Type B pancreatic cell (in vitro differentiated cells): ENCODE results near the gene DBR1. TPM values are rescaled to one million over a fixed set of nuclear protein-coding genes. Genes with fewer than 3 reads are reported as not detected.

Experiments used
- DNase-seq: peaks from one replicate; pipeline ENCODE4 v3.0.0; 2021; ENCODE audit warnings: mixed read lengths; ENCODE audit not compliant: unreplicated experiment; ENCODE audit errors: extremely low spot score
- H3K27ac Mint-ChIP-seq: 2 replicates; pipeline ENCODE4 v1.8.0; 2021; ENCODE audit warnings: mild to moderate bottlenecking, mixed read lengths
- H3K27me3 Mint-ChIP-seq: 2 replicates; pipeline ENCODE4 v1.8.0; 2021; ENCODE audit warnings: mixed read lengths
- H3K36me3 Mint-ChIP-seq: 2 replicates; pipeline ENCODE4 v1.8.0; 2021; ENCODE audit warnings: mixed read lengths
- H3K4me1 Mint-ChIP-seq: one replicate; pipeline ENCODE4 v1.8.0; 2021; ENCODE audit warnings: mixed read lengths; ENCODE audit not compliant: unreplicated experiment
- H3K4me3 Mint-ChIP-seq: 2 replicates; pipeline ENCODE4 v1.8.0; 2021; ENCODE audit warnings: mild to moderate bottlenecking, mixed read lengths
- H3K9me3 Mint-ChIP-seq: 2 replicates; pipeline ENCODE4 v1.8.0; 2021; ENCODE audit warnings: mixed read lengths
- CTCF ChIP-seq: fragments of 200-600 bp; sonication (generic); conservative IDR thresholded peaks from 2 replicates; pipeline ENCODE4 v1.5.0; 2021; ENCODE audit warnings: antibody characterized with exemption, mild to moderate bottlenecking
- total RNA-seq: library from RNA; stranded (reverse); gene quantifications from 2 replicates; pipeline ENCODE4 v1.2.1, GENCODE V29; 2021; ENCODE audit warnings: low replicate concordance

The DBR1 gene
- total RNA-seq, 1 donor from 2014 or later: 21.2 TPM

- H3K27me3 Mint-ChIP-seq: peaks cover 13% of the 10 kb centered on the region
These were observed 11.5 kb upstream of the DBR1 start for GRCh38 chr3:138186221-138186620.

GRCh38 chr3:138184994-138185393 is 10.3 kb upstream of the DBR1 start:
- Mint-ChIP-seq H3K9me3 (no peaks in the 10 kb centered on the region), H3K27me3 (peaks cover 22% of the 10 kb centered on the region), H3K4me1 (peaks cover 23% of the 10 kb centered on the region), H3K27ac (peak overlapping the region; percentile 44), H3K36me3 (peaks cover 4% of the 10 kb centered on the region), H3K4me3 (peak overlapping the region; percentile 34)
- DNase-seq: no peak
- no peak for TF ChIP-seq CTCF

More at GRCh38 chr3:138186221-138186620, 11.5 kb upstream of the DBR1 start:
- Mint-ChIP-seq H3K9me3 (no peaks in the 10 kb centered on the region), H3K36me3 (peaks cover 11% of the 10 kb centered on the region), H3K27ac (peak overlapping the region; percentile 98), H3K4me1 (peaks cover 23% of the 10 kb centered on the region), H3K4me3 (peak overlapping the region; percentile 98)
- DNase-seq: no peak
- TF ChIP-seq CTCF: no peak

- Mint-ChIP-seq H3K9me3 (no peaks in the 10 kb centered on the region), H3K27ac (no peak overlapping the region), H3K36me3 (no peaks in the 10 kb centered on the region), H3K27me3 (peaks cover 27% of the 10 kb centered on the region), H3K4me3 (no peak overlapping the region), H3K4me1 (peaks cover 6% of the 10 kb centered on the region)
- peak; percentile 52 for TF ChIP-seq CTCF
- no peak for DNase-seq
These were observed 5.8 kb upstream of the DBR1 start for GRCh38 chr3:138180375-138181029.

DNA sequence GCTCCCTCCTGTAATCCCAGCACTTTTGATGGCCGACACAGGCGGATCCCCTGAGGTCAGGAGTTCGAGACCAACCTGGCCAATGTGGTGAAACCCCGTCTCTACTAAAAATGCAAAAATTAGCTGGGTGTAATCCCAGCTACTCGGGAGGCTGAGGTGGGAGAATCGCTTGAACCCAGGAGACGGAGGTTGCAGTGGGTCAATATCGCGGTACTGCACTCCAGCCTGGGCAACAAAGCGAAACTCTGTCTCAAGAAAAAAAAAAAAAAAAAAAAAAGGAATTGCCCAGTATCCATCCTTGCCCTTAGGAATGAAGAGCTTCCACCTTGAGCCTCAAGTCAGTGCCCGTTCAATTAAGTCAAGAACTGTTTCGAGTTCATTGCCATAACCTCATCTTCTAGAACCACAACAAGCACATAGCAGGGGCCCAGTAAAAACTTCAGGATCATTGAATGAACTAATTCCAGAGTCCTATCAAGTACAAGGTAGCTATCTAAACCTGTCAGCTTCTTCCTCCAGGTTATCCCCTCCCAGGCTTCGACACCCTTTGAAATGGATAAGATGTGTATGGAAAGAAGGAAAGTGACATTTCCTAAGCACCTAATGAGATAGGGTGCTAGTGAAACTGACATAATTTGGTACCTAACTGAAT is 826 bp downstream of the DBR1 start:
- peaks cover 16% of the 10 kb centered on the region for H3K4me1 Mint-ChIP-seq
- DNase-seq: no peak
- H3K27me3 Mint-ChIP-seq: peaks cover 5% of the 10 kb centered on the region
- no peak for TF ChIP-seq CTCF
- H3K36me3 Mint-ChIP-seq: peaks cover 24% of the 10 kb centered on the region
- peak overlapping the region; percentile 99 for H3K4me3 Mint-ChIP-seq
- no peaks in the 10 kb centered on the region for H3K9me3 Mint-ChIP-seq
- H3K27ac Mint-ChIP-seq: peak overlapping the region; percentile 97

DNA sequence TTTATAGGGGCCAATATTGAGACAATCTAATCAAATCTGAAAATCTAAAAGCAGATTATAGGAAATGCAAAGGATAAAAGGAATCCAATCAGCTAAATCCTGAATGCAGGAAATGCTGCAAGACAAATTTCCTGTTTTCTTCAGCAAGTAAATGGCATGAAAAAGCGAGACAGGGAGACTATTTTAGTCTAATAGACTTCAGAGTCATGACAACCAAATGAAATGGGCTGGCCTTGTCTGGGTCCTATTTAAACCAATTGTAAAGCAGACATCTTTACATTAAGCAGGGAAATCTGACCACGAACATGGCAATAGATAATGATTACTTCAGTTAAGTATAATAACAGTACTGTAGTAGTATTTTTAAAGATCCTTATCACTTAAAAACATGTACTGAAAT is 2.1 kb downstream of the DBR1 start:
- H3K27me3 Mint-ChIP-seq: no peaks in the 10 kb centered on the region
- H3K4me3 Mint-ChIP-seq: peak overlapping the region; percentile 54
- H3K4me1 Mint-ChIP-seq: peaks cover 16% of the 10 kb centered on the region
- H3K9me3 Mint-ChIP-seq: no peaks in the 10 kb centered on the region
- TF ChIP-seq CTCF: no peak
- DNase-seq: no peak
- no peak overlapping the region for H3K27ac Mint-ChIP-seq
- H3K36me3 Mint-ChIP-seq: peaks cover 26% of the 10 kb centered on the region
